BLaER1 (cell line): ENCODE measurements around the gene PSMC3IP.

Experiments
- H3K27ac ChIP-seq: shearing (Covaris generic); formaldehyde crosslinking; 2 replicates; pipeline ENCODE4 v1.8.1; 2022
- H3K27me3 ChIP-seq: shearing (Covaris generic); formaldehyde crosslinking; 2 replicates; pipeline ENCODE4 v1.8.1; 2022
- H3K36me3 ChIP-seq: shearing (Covaris generic); formaldehyde crosslinking; 2 replicates; pipeline ENCODE4 v1.8.1; 2022
- H3K4me1 ChIP-seq: shearing (Covaris generic); formaldehyde crosslinking; 2 replicates; pipeline ENCODE4 v1.8.1; 2022
- H3K4me2 ChIP-seq: shearing (Covaris generic); formaldehyde crosslinking; 2 replicates; pipeline ENCODE4 v1.8.1; 2022
- H3K4me3 ChIP-seq: shearing (Covaris generic); formaldehyde crosslinking; 2 replicates; pipeline ENCODE4 v1.8.1; 2022
- H3K9ac ChIP-seq: shearing (Covaris generic); formaldehyde crosslinking; 2 replicates; pipeline ENCODE4 v1.8.1; 2022
- H3K9me3 ChIP-seq: shearing (Covaris generic); formaldehyde crosslinking; 2 replicates; pipeline ENCODE4 v1.8.1; 2022
- H4K20me1 ChIP-seq: shearing (Covaris generic); formaldehyde crosslinking; 2 replicates; pipeline ENCODE4 v1.8.1; 2022
- Cebpa-rat ChIP-seq: shearing (Covaris generic); IDR thresholded peaks from 2 replicates; pipeline ENCODE4 v1.8.1; 2022

Gene PSMC3IP

DNA sequence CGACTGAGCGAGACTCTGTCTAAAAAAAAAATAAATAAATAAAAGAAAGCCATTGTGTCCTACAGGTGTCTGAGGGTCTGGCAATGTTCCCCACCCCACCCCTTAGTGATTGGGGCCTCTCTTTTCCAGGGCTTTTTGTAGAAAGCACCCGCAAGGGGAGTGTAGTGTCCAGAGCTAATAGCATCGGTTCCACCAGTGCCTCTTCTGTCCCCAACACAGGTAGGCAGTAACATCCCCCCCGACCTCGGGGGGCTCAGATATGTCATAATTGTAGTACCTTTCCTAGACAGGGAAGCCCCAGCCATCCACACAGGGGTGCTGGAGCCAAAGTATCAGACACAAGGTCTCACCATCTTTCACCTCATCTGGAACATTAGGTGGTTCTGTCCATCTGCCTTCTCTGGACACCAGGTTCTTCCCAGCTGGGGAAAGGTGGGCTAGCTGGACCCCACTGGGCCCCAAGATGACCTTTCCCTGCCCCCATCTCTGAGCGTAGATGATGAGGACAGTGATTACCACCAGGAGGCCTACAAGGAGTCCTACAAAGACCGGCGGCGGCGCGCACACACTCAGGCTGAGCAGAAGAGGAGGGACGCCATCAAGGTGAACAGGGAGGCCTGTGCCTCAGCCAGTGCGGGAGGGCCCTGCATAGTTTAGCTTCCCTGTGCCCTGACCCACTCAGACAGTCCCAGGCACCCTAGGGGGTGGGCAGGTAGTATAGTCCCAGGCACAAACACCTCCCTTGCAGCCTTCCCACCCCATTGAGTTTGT, 9.0 kb downstream of the PSMC3IP start:
- no peaks in the 10 kb centered on the region for H3K27me3 ChIP-seq
- no peak for TF ChIP-seq Cebpa-rat
- peak overlapping the region; percentile 33; the same call in 1 of the 2 replicates for H3K27ac ChIP-seq
- peaks cover 31% of the 10 kb centered on the region for H3K4me1 ChIP-seq
- H3K4me3 ChIP-seq = 0 out of 2 replicates have a peak overlapping the region, but pooled peaks have one; percentile 85
- H3K4me2 ChIP-seq = peak overlapping the region; percentile 94; the same call in 1 of the 2 replicates
- no peaks in the 10 kb centered on the region for H3K9me3 ChIP-seq
- H3K9ac ChIP-seq = 0 out of 2 replicates have a peak overlapping the region, but pooled peaks have one; percentile 23
- H3K36me3 ChIP-seq = peaks cover 83% of the 10 kb centered on the region
- H4K20me1 ChIP-seq = peaks cover 23% of the 10 kb centered on the region

DNA sequence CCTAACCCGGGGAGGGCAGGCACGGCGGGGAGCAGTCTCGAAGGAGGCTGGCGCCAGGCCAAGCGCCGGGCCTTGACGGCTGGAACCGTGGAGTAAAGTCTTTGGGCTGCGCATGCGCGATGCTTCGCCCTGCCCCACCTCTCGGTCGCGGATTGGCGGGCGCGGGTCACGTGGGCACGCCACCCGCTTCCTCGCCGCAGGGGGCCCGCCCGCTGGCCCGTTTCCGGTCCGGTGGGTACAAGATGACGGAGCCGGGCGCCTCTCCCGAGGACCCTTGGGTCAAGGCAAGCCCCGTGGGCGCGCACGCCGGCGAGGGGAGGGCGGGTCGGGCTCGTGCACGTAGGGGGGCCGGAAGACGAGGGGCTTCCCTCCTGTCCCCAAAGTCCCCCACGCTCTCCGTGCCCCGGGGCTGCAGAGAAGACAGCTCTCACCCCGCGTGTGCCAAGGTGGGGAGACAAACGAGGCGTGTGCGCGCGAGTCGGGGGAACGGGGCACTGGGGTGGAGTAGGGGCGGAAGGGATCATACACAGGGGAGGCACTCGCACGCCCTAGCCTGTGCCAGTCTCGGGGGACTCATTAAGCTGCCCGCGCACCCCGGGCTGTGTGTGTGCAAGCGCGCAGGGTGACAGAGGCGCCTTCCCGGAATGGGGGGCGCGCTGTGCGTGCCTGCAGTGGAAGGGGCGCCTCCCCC, 10.5 kb downstream of the PSMC3IP start, which contains the start of gene MLX:
MLX (plus strand) TSS at position 218 of the 691 bp plus-strand sequence; CDS start at position 243, 25 bp downstream.
- Histone ChIP-seq H3K27me3 (no peaks in the 10 kb centered on the region), H3K9ac (peak within 1 kb of the TSS; percentile 87), H3K36me3 (peaks cover 71% of the 10 kb centered on the region), H3K4me2 (peak within 1 kb of the TSS; percentile 94), H3K27ac (peak within 1 kb of the TSS; percentile 84), H4K20me1 (peaks cover 21% of the 10 kb centered on the region), H3K4me3 (peak within 1 kb of the TSS; percentile 85), H3K9me3 (no peaks in the 10 kb centered on the region), H3K4me1 (peaks cover 41% of the 10 kb centered on the region)
- TF ChIP-seq Cebpa-rat = no peak

DNA sequence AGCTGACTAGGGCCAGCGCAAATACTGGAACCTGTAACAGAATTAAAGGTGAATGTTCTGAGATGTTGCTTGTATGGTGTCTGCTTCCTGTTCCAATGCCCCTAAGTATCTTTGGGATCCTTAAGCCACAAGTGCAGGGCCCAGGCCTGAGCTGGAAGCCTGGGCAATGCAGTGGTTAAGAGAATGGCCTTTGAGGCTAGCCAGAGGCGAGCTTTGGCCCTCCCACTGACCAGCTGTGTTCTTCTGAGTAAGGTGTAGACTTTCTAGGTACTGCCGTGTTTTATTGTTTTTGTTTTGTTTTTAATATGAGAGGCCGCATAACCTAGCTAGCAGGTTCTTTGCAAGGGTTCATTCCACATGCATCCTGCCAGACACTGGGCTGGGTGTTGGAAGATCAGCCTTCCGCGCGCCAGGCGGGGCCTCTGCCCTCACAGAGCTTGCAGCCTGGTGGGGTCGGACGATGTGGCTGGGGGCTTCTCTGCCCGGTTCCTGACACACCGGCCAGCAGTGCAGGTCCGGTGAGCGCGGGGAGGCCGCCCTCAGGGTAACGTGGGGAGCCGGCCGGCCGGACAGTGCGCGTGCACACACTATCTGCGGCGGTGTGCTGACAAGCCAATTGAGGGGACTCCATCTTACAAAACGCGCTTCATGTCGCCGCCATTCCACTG, 11.2 kb downstream of the PSMC3IP start:
- Histone ChIP-seq H3K4me3 (peak overlapping the region; percentile 85), H3K27ac (peak overlapping the region; percentile 84), H3K36me3 (peaks cover 64% of the 10 kb centered on the region), H3K9ac (peak overlapping the region; percentile 87), H4K20me1 (peaks cover 14% of the 10 kb centered on the region; the same call in 1 of the 2 replicates), H3K27me3 (no peaks in the 10 kb centered on the region), H3K9me3 (no peaks in the 10 kb centered on the region), H3K4me1 (peaks cover 45% of the 10 kb centered on the region), H3K4me2 (peak overlapping the region; percentile 94)
- no peak for TF ChIP-seq Cebpa-rat

DNA sequence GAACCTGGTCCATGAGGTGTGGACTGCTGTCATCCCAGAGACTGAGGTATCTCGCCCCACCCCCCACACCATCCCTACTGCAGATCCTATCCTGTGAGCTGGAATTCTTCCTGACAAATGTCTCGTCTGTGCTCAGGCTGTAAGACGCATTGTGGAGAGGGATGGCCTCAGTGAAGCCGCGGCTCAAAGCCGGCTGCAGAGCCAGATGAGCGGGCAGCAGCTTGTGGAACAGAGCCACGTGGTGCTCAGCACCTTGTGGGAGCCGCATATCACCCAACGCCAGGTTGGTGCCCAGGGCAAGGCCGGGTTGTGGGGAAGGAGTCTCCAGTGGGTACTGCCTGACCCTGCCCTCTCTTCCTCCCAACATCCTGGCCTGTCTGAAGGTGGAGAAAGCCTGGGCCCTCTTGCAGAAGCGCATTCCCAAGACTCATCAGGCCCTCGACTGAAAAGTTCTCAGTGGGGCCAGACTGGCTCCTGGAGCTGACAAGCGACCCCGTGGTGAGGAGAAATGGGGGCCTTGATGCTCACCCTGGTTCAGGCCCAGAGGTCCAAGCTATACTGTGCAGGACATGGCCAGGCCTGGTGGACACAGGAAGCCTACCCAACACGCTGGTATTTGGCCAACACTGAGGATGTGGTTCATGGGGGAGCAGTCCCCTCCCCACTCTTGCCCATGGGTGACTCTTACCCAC, 11.9 kb downstream of the PSMC3IP start:
- Histone ChIP-seq H3K9me3 (no peaks in the 10 kb centered on the region), H3K9ac (peak overlapping the region; percentile 87; the same call in 1 of the 2 replicates), H3K4me2 (peak overlapping the region; percentile 94), H3K4me1 (peaks cover 47% of the 10 kb centered on the region), H4K20me1 (peaks cover 10% of the 10 kb centered on the region; the same call in 1 of the 2 replicates), H3K4me3 (no peak overlapping the region; the same call in 1 of the 2 replicates), H3K27me3 (no peaks in the 10 kb centered on the region), H3K36me3 (peaks cover 57% of the 10 kb centered on the region), H3K27ac (peak overlapping the region; percentile 84)
- TF ChIP-seq Cebpa-rat = no peak

DNA sequence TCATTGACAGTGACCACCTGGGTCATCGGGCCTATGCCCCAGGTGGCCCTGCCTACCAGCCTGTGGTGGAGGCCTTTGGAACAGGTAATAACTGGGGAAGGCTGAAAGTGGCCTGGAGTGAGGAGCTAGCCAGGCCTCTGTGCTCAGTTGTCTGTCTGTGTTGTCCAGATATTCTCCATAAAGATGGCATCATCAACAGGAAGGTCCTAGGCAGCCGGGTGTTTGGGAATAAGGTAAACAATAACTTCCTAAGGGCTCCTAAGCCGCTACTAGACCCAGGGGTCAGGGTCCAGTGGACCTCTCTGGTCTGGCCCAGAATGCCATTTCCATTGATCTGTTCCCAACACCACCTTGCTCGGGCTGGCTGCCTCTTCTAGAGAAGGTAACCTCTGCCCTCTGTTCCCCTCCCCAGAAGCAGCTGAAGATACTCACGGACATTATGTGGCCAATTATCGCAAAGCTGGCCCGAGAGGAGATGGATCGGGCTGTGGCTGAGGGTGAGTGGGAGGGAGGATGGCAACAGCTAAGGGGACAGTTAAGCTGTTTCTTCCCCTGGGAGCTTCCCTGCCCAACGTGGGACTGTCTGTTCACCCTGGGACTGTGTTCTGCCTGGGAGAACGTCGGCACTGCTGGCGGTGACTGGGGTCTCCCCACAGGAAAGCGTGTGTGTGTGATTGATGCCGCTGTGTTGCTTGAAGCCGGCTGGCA, 12.6 kb downstream of the PSMC3IP start:
- Histone ChIP-seq H3K9me3 (no peaks in the 10 kb centered on the region), H3K4me2 (no peak overlapping the region), H4K20me1 (peaks cover 10% of the 10 kb centered on the region; the same call in 1 of the 2 replicates), H3K36me3 (peaks cover 50% of the 10 kb centered on the region), H3K27ac (no peak overlapping the region), H3K27me3 (no peaks in the 10 kb centered on the region), H3K4me3 (no peak overlapping the region), H3K9ac (0 out of 2 replicates have a peak overlapping the region, but pooled peaks have one; percentile 6), H3K4me1 (peaks cover 47% of the 10 kb centered on the region)
- TF ChIP-seq Cebpa-rat = no peak

DNA sequence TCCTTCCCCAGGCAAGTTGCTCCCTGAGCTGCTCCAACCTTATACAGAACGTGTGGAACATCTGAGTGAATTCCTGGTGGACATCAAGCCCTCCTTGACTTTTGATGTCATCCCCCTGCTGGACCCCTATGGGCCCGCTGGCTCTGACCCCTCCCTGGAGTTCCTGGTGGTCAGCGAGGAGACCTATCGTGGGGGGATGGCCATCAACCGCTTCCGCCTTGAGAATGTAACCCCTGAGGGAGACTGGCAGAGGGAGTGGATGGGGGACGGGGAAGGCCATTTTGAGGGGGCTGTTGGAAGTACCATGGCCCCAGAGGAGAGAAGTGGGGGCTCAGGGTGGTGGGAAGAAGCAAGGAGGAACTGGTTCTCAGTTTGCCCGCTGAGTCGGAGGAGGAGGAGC, 13.6 kb downstream of the PSMC3IP start:
- Histone ChIP-seq H3K9ac (0 out of 2 replicates have a peak overlapping the region, but pooled peaks have one; percentile 5), H3K4me2 (peak overlapping the region; percentile 99), H3K27ac (no peak overlapping the region), H3K36me3 (peaks cover 40% of the 10 kb centered on the region), H3K27me3 (no peaks in the 10 kb centered on the region), H3K4me3 (no peak overlapping the region), H3K4me1 (peaks cover 47% of the 10 kb centered on the region), H3K9me3 (no peaks in the 10 kb centered on the region), H4K20me1 (peaks cover 8% of the 10 kb centered on the region; the same call in 1 of the 2 replicates)
- TF ChIP-seq Cebpa-rat = no peak

DNA sequence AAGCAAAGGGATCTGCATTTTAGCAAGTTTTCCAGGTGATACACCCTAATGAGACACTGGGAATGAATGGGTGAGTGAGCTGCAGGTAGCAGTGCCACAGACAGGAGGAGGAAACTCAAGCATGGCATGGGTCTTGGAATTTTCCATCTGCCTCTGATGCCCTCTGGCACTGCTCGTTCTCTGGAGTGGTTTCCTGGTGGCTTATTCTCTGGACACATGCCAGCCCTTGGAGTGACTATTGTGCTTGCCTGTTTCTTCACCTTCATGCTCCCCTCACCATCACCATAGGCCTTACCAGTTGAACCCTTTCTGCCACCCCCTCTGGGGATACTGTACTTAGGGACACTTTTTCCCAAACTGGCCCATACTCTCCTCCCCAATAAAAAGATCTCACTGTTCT, 14.0 kb downstream of the PSMC3IP start:
- no peak for TF ChIP-seq Cebpa-rat
- peaks cover 43% of the 10 kb centered on the region for H3K4me1 ChIP-seq
- no peaks in the 10 kb centered on the region for H3K27me3 ChIP-seq
- no peak overlapping the region; the same call in 1 of the 2 replicates for H3K27ac ChIP-seq
- peaks cover 36% of the 10 kb centered on the region for H3K36me3 ChIP-seq
- H3K4me2 ChIP-seq = peak overlapping the region; percentile 99
- no peaks in the 10 kb centered on the region for H3K9me3 ChIP-seq
- peak overlapping the region; percentile 97 for H3K4me3 ChIP-seq
- H4K20me1 ChIP-seq = 0 out of 2 replicates have a peak, but pooled peaks cover 4% of the 10 kb centered on the region
- peak overlapping the region; percentile 5; the same call in 1 of the 2 replicates for H3K9ac ChIP-seq

DNA sequence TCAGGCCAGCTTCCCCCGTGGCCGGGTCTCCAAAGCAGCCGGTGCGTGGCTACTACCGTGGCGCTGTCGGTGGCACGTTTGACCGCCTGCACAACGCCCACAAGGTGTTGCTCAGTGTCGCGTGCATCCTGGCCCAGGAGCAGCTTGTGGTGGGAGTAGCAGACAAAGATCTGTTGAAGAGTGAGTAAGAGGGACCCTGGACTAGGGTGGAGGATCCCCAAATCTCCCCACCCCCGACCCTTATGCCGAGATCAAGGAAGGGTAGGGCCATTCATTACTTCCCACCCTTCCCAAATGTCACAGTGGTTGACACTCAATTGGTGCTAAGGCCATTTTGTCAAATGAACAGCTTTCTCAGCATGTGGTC, 14.4 kb downstream of the PSMC3IP start:
- H3K4me1 ChIP-seq = peaks cover 39% of the 10 kb centered on the region
- H3K27me3 ChIP-seq = no peaks in the 10 kb centered on the region
- peak overlapping the region; percentile 97 for H3K4me3 ChIP-seq
- H3K36me3 ChIP-seq = peaks cover 33% of the 10 kb centered on the region
- no peak for TF ChIP-seq Cebpa-rat
- no peaks in the 10 kb centered on the region for H3K9me3 ChIP-seq
- H3K27ac ChIP-seq = peak overlapping the region; percentile 92
- peak overlapping the region; percentile 97 for H3K9ac ChIP-seq
- H3K4me2 ChIP-seq = peak overlapping the region; percentile 99
- H4K20me1 ChIP-seq = no peaks in the 10 kb centered on the region
